ENCODE measurements around the gene TBL2. TPM values are rescaled to one million over a fixed set of nuclear protein-coding genes. Genes with fewer than 3 reads are reported as not detected.
"Not testable (repeated sequence)": the region's sequence is repeated elsewhere in the genome, so short reads cannot be mapped to it uniquely, and the experiment has no call there.

TBL2 gene
- total RNA-seq, 1 donor from 2014 or later: 28.8 TPM

GRCh38 chr7:73606801-73607691 is 28.7 kb upstream of the TBL2 start:
- intact Hi-C loops (cut with micrococcal nuclease): loop anchor here (1.0 to 5.0 kb wide), 3 partner anchors 60 to 128 kb away; partner anchors contain the start of gene VPS37D

- intact Hi-C loops (cut with micrococcal nuclease): loop anchor here (2.0 to 5.0 kb wide), 2 partner anchors 62 to 129 kb away; partner anchors contain the start of gene VPS37D
Observed at GRCh38 chr7:73605601-73606220, 27.3 kb upstream of the TBL2 start.

- intact Hi-C loops (cut with micrococcal nuclease): no loop called here
Observed at GRCh38 chr7:73602721-73603651, 24.6 kb upstream of the TBL2 start.

GRCh38 chr7:73599916-73600315 is 21.5 kb upstream of the TBL2 start:
- intact Hi-C loops (cut with micrococcal nuclease): no loop called here

- intact Hi-C loops (cut with micrococcal nuclease): no loop called here
Observed at GRCh38 chr7:73599151-73599882, 20.9 kb upstream of the TBL2 start.

- intact Hi-C loops (cut with micrococcal nuclease): no loop called here
Observed at GRCh38 chr7:73597978-73598782, 19.8 kb upstream of the TBL2 start.

- intact Hi-C loops (cut with micrococcal nuclease): no loop called here
Observed at GRCh38 chr7:73596191-73597065, 18.0 kb upstream of the TBL2 start.

- intact Hi-C loops (cut with micrococcal nuclease): no loop called here
Observed at GRCh38 chr7:73595358-73595757, 17.0 kb upstream of the TBL2 start.

GRCh38 chr7:73593207-73594045 is 15.0 kb upstream of the TBL2 start:
- intact Hi-C loops (cut with micrococcal nuclease): no loop called here

GRCh38 chr7:73586911-73587310 is 8.5 kb upstream of the TBL2 start:
- intact Hi-C loops (cut with micrococcal nuclease): loop anchor here (5.0 kb wide), 1 partner anchor 260 kb away; the partner anchor contains the start of genes FKBP6 and TRIM50

GRCh38 chr7:73585196-73585595 is 6.8 kb upstream of the TBL2 start:
- intact Hi-C loops (cut with micrococcal nuclease): loop anchor here (5.0 kb wide), 1 partner anchor 258 kb away; the partner anchor contains the start of genes FKBP6 and TRIM50

GRCh38 chr7:73582664-73583202 is 4.4 kb upstream of the TBL2 start:
- intact Hi-C loops (cut with micrococcal nuclease): no loop called here

- intact Hi-C loops (cut with micrococcal nuclease): not testable (repeated sequence)
Observed at GRCh38 chr7:73581006-73581405, 2.6 kb upstream of the TBL2 start.

- intact Hi-C loops (cut with micrococcal nuclease): loop anchor here (1.0 to 5.0 kb wide), 4 partner anchors 20 to 265 kb away; partner anchors contain the start of genes ABHD11, BAZ1B, BCL7B and METTL27
Observed at GRCh38 chr7:73577627-73578341, 595 bp downstream of the TBL2 start.

- intact Hi-C loops (cut with micrococcal nuclease): no loop called here
Observed at GRCh38 chr7:73573791-73574190, 4.6 kb downstream of the TBL2 start.

GRCh38 chr7:73573276-73573675 is 5.1 kb downstream of the TBL2 start:
- intact Hi-C loops (cut with micrococcal nuclease): no loop called here

GRCh38 chr7:73572767-73573186 is 5.6 kb downstream of the TBL2 start:
- intact Hi-C loops (cut with micrococcal nuclease): no loop called here

Measured in T-helper 2 cell treated with Interferon-gamma antibody and Interleukin-4, amounts not matched to agents 100 ng/mL and 5 ng/mL, for 36 hours (primary cell).